IMR-90 (cell line): ENCODE measurements around the gene TTC39B. TPM values are rescaled to one million over a fixed set of nuclear protein-coding genes. Genes with fewer than 3 reads are reported as not detected.

ENCODE experiments used
- ATAC-seq: fragments of 200-7000 bp; cut with Tn5 transposase; 2 replicates; pipeline ENCODE4 v1.9.1; 2020; ENCODE audit warnings: low read depth, mild to moderate bottlenecking, moderate library complexity
- BruUV-seq: library from RNA; stranded (reverse); fragments of 400-500 nt; replicated peaks from 2 replicates; lab custom pipeline; 2021; lab: Mats Ljungman, UMichigan
- CTCF ChIA-PET: fragments of 300-600 bp; formaldehyde crosslinking; extraction: SDS; loops from one replicate; lab custom pipeline; 2021; ENCODE audit warnings: antibody characterized with exemption; lab: Yijun Ruan, JAX
- POLR2A ChIA-PET: fragments of 300-600 bp; sonication (Branson Sonifier 250); formaldehyde crosslinking; loops from one replicate; lab custom pipeline; 2022; ENCODE audit warnings: antibody characterized with exemption; ENCODE audit not compliant: unreplicated experiment; lab: Charles Lee
- DNase-seq: peaks from one replicate; pipeline ENCODE4 v3.0.0; 2013
- H2AFZ ChIP-seq: replicated peaks from 2 replicates; pipeline ENCODE3; 2013; ENCODE audit warnings: low read length, mild to moderate bottlenecking; ENCODE audit not compliant: poor library complexity
- H2AK5ac ChIP-seq: 2 replicates; pipeline ENCODE4 v1.6.1; 2013; ENCODE audit warnings: low read depth, low read length, inconsistent platforms
- H2AK9ac ChIP-seq: replicated peaks from 2 replicates; pipeline ENCODE3; 2013; ENCODE audit warnings: mild to moderate bottlenecking, low read depth, low read length, moderate library complexity; ENCODE audit not compliant: poor library complexity
- H2BK120ac ChIP-seq: 2 replicates; pipeline ENCODE4 v1.6.1; 2013; ENCODE audit warnings: low read depth, low read length, inconsistent platforms
- H2BK15ac ChIP-seq: 3 replicates; pipeline ENCODE4 v1.6.1; 2013; ENCODE audit warnings: low read depth, low read length, inconsistent platforms
- H2BK20ac ChIP-seq: 2 replicates; pipeline ENCODE4 v1.6.1; 2013; ENCODE audit warnings: low read depth, mild to moderate bottlenecking, inconsistent platforms, low read length, moderate library complexity
- H2BK5ac ChIP-seq: 2 replicates; pipeline ENCODE4 v1.6.1; 2013; ENCODE audit warnings: mild to moderate bottlenecking, low read depth, low read length, inconsistent platforms; ENCODE audit not compliant: poor library complexity, severe bottlenecking
- H3K14ac ChIP-seq: replicated peaks from 2 replicates; pipeline ENCODE4 v1.6.1; 2013; ENCODE audit warnings: low read depth, low read length, inconsistent platforms
- H3K18ac ChIP-seq: 2 replicates; pipeline ENCODE4 v1.6.1; 2013; ENCODE audit warnings: low read depth, low read length, control low read depth
- H3K23ac ChIP-seq: 2 replicates; pipeline ENCODE4 v1.6.1; 2013; ENCODE audit warnings: low read depth, low read length, inconsistent platforms
- H3K27ac ChIP-seq: 2 replicates; pipeline ENCODE4 v1.5.1; 2013; ENCODE audit warnings: mild to moderate bottlenecking, control low read depth, low read length; ENCODE audit not compliant: insufficient read depth
- H3K27me3 ChIP-seq: 2 replicates; pipeline ENCODE4 v1.6.1; 2013; ENCODE audit warnings: low read length; ENCODE audit not compliant: control insufficient read depth, insufficient read depth
- H3K36me3 ChIP-seq: 2 replicates; pipeline ENCODE4 v1.6.1; 2013; ENCODE audit warnings: low read length, mixed read lengths; ENCODE audit not compliant: control insufficient read depth, insufficient read depth
- H3K4ac ChIP-seq: 2 replicates; pipeline ENCODE4 v1.6.1; 2013; ENCODE audit warnings: low read depth, low read length, inconsistent platforms
- H3K4me1 ChIP-seq: 2 replicates; pipeline ENCODE4 v1.6.1; 2013; ENCODE audit warnings: low read length, mixed read lengths; ENCODE audit not compliant: control insufficient read depth, insufficient read depth
- H3K4me2 ChIP-seq: 2 replicates; pipeline ENCODE4 v1.6.1; 2013; ENCODE audit warnings: low read depth, mild to moderate bottlenecking, control low read depth, low read length, moderate library complexity
- H3K4me3 ChIP-seq: 2 replicates; pipeline ENCODE4 v1.5.1; 2013; ENCODE audit warnings: low read depth, mild to moderate bottlenecking, control low read depth, low read length, moderate library complexity; ENCODE audit not compliant: insufficient read depth
- H3K56ac ChIP-seq: 2 replicates; pipeline ENCODE4 v1.6.1; 2013; ENCODE audit warnings: low read length, inconsistent platforms; ENCODE audit not compliant: insufficient read depth; ENCODE audit errors: extremely low read depth
- H3K79me1 ChIP-seq, 2 experiments: 2 replicates each; pipeline ENCODE4 v1.6.1; 2013; ENCODE audit warnings: low read length in 2 of 2, inconsistent platforms in 1 of 2, low read depth in 1 of 2
- H3K9ac ChIP-seq: 2 replicates; pipeline ENCODE4 v1.6.1; 2013; ENCODE audit warnings: low read depth, low read length, control low read depth
- H3K9me1 ChIP-seq: 2 replicates; pipeline ENCODE4 v1.6.1; 2013; ENCODE audit warnings: low read length, inconsistent platforms; ENCODE audit not compliant: insufficient read depth
- H3K9me3 ChIP-seq: 2 replicates; pipeline ENCODE4 v1.6.1; 2013; ENCODE audit warnings: low read length; ENCODE audit not compliant: control insufficient read depth, insufficient read depth
- H4K20me1 ChIP-seq: 2 replicates; pipeline ENCODE4 v1.6.1; 2013; ENCODE audit warnings: low read length, inconsistent platforms; ENCODE audit not compliant: insufficient read depth
- H4K5ac ChIP-seq: 2 replicates; pipeline ENCODE4 v1.6.1; 2013; ENCODE audit warnings: mild to moderate bottlenecking, low read depth, low read length, control low read depth
- H4K8ac ChIP-seq, 2 experiments: 2 replicates each; pipeline ENCODE4 v1.6.1; 2013; ENCODE audit warnings: low read depth in 2 of 2, low read length in 2 of 2, control low read depth in 1 of 2, inconsistent platforms in 1 of 2
- H4K91ac ChIP-seq: 2 replicates; pipeline ENCODE4 v1.6.1; 2013; ENCODE audit warnings: low read depth, low read length, inconsistent platforms; ENCODE audit not compliant: insufficient read depth
- CEBPB ChIP-seq: IDR thresholded peaks from 2 replicates; pipeline ENCODE4 v1.6.1; 2012; ENCODE audit warnings: low read depth, low read length, improper control_type of control experiment
- CHD1 ChIP-seq: IDR thresholded peaks from 2 replicates; pipeline ENCODE4 v1.6.1; 2012; ENCODE audit warnings: low read depth, low read length, improper control_type of control experiment
- FOS ChIP-seq: fragments of 150-350 bp; IDR thresholded peaks from 2 replicates; pipeline ENCODE4 v1.6.1; 2016; ENCODE audit warnings: low read depth, low read length
- MAFK ChIP-seq: IDR thresholded peaks from 2 replicates; pipeline ENCODE4 v1.6.1; 2012; ENCODE audit warnings: low read depth, low read length, improper control_type of control experiment
- MAZ ChIP-seq: IDR thresholded peaks from 2 replicates; pipeline ENCODE4 v1.6.1; 2012; ENCODE audit warnings: low read depth, mild to moderate bottlenecking, low read length, improper control_type of control experiment, moderate library complexity, borderline replicate concordance
- WGBS, 2 experiments: methylation state at CpG; one replicate each; pipeline versions ENCODE4 v1.1.5 to v1.1.7; 2013; ENCODE audit warnings: missing lambda C conversion rate in 2 of 2; ENCODE audit not compliant: insufficient read length in 1 of 2; ENCODE audit errors: extremely low coverage in 2 of 2; 5-methylcytosine and 5-hydroxymethylcytosine counted together
- dilution Hi-C: fragments of 300-500 bp; cut with HindIII; formaldehyde crosslinking; loops from one replicate; pipeline ENCODE4 v1.14.3; 2018; ENCODE audit warnings: low sequenced_read_pairs; ENCODE audit not compliant: unreplicated experiment
- in situ Hi-C: fragments of 300-500 bp; cut with MboI; formaldehyde crosslinking; loops from 3 replicates; pipeline ENCODE4 v1.14.3; 2019; ENCODE audit warnings: low sequenced_read_pairs, inconsistent platforms, mixed read lengths
- intact Hi-C: fragments of 100-400 bp; cut with micrococcal nuclease; formaldehyde crosslinking; loops from 2 replicates; pipeline ENCODE4 v1.10.0; 2022
- polyA plus RNA-seq, 3 experiments: library from polyadenylated mRNA; depleted of rRNA; stranded (reverse); fragments of >200 nt; gene quantifications; 2 replicates each; pipeline ENCODE4 v1.2.3, GENCODE V29; 2012; ENCODE audit warnings: low replicate concordance in 1 of 3
- total RNA-seq: library from RNA; depleted of rRNA; stranded (reverse); fragments of >200 nt; gene quantifications from 2 replicates; pipeline ENCODE4 v1.2.3, GENCODE V29; 2012
- TF ChIP-seq, protein P1 (sequence below): fragments of 150-350 bp; IDR thresholded peaks from 2 replicates; pipeline ENCODE4 v1.6.1; 2016; ENCODE audit warnings: low read depth, mild to moderate bottlenecking, low read length, moderate library complexity, borderline replicate concordance

Gene TTC39B
- total and polyA plus RNA-seq, 2 of the 4 experiments (the other 2 are of a cell fraction): 2.5 to 12.2 TPM

DNA sequence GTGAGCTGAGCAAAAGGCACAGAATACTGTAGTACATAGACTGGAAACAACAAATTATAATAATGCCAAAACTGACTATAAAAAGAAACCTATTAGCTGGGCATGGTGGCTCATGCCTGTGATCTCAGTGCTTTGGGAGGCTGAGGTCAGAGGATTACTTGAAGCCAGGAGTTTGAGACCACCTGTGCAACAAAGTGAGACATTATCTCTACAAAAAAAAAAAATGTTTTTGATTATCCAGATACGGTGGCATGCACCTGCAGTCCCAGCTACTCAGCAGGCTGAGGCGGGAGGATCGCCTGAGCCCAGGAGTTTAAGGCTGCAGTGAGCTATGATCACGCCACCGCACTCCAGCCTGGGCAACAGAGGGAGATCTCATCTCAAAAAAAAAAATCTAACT, 175.9 kb downstream of the TTC39B start:
- H4K8ac ChIP-seq: no peak overlapping the region
- POLR2A ChIA-PET: no interaction called here
- H3K18ac ChIP-seq: no peak overlapping the region
- DNase-seq (no peak), ATAC-seq (no peak)
- no peaks in the 10 kb centered on the region for H3K36me3 ChIP-seq
- no peak overlapping the region for H3K23ac ChIP-seq
- no peak for TF ChIP-seq FOS
- no peak for TF ChIP-seq MAZ
- TF ChIP-seq, protein P1, sequence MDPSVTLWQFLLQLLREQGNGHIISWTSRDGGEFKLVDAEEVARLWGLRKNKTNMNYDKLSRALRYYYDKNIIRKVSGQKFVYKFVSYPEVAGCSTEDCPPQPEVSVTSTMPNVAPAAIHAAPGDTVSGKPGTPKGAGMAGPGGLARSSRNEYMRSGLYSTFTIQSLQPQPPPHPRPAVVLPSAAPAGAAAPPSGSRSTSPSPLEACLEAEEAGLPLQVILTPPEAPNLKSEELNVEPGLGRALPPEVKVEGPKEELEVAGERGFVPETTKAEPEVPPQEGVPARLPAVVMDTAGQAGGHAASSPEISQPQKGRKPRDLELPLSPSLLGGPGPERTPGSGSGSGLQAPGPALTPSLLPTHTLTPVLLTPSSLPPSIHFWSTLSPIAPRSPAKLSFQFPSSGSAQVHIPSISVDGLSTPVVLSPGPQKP: no peak
- TF ChIP-seq MAFK: no peak
- TF ChIP-seq CHD1: no peak
- no peak for TF ChIP-seq CEBPB
- no peak overlapping the region for H3K9ac ChIP-seq
- no peak overlapping the region for H2BK120ac ChIP-seq
- no peak overlapping the region for H2AK5ac ChIP-seq
- peaks cover 3% of the 10 kb centered on the region; the same call in 1 of the 2 replicates for H3K27me3 ChIP-seq
- no peaks in the 10 kb centered on the region for H3K79me1 ChIP-seq
- no peaks in the 10 kb centered on the region for H3K9me1 ChIP-seq
- H2BK5ac ChIP-seq: no peak overlapping the region
- no peaks in the 10 kb centered on the region for H4K20me1 ChIP-seq
- in situ Hi-C loops (loop anchor here (10.0 to 25.0 kb wide), 2 partner anchors 56 to 294 kb away; no protein-coding TSS in a partner anchor), intact Hi-C loops (loop anchor here (10.0 kb wide), 1 partner anchor 366 kb away; no protein-coding TSS in a partner anchor), dilution Hi-C loops (no loop called here)
- H2BK20ac ChIP-seq: no peak overlapping the region
- H3K27ac ChIP-seq: no peak overlapping the region
- no TSS peak for BruUV-seq
- no peak overlapping the region for H3K56ac ChIP-seq
- WGBS, 2 experiments: no CpG with 5 or more reads among the region's 5 CpGs
- no peak overlapping the region for H3K4me3 ChIP-seq
- H3K4ac ChIP-seq: no peak overlapping the region
- no peaks in the 10 kb centered on the region for H3K4me1 ChIP-seq
- no peak overlapping the region for H4K5ac ChIP-seq
- CTCF ChIA-PET: no interaction called here
- no peak overlapping the region for H3K4me2 ChIP-seq
- H4K91ac ChIP-seq: no peak overlapping the region
- H2BK15ac ChIP-seq: no peak overlapping the region
- H3K14ac ChIP-seq: no peak overlapping the region
- no peak overlapping the region for H2AFZ ChIP-seq
- H3K9me3 ChIP-seq: no peaks in the 10 kb centered on the region
- H2AK9ac ChIP-seq: no peak overlapping the region
